GM12892 (cell line): ENCODE results near the gene LMX1B.
"Not testable (repeated sequence)": the region's sequence is repeated elsewhere in the genome, so short reads cannot be mapped to it uniquely, and the experiment has no call there.

ENCODE experiments used
- POLR2A ChIP-seq: IDR thresholded peaks from 2 replicates; pipeline ENCODE4 v1.6.1; 2011; ENCODE audit warnings: low read depth, low read length, control low read depth
- POLR2AphosphoS5 ChIP-seq: IDR thresholded peaks from 2 replicates; pipeline ENCODE4 v1.6.1; 2011; ENCODE audit warnings: low read depth, low read length, control low read depth

DNA sequence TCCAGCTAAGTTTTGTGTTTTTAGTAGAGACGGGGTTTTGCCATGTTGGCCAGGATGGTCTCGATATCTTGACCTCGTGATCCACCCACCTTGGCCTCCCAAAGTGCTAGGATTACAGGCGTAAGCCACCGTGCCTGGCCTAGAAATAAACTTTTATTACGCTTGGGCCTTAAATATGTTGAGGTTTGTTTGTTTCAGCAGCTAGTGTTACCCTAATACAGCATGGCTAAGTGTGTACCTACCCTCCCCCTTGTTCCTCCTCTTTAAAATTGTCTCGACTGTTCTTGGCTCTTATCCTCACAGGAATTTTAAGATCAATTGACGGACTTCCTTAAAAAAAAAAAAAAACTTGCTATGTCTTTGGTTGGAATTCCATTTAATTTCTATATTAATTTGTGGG, 114.5 kb downstream of the LMX1B start:
- not testable (repeated sequence) for TF ChIP-seq POLR2A, POLR2AphosphoS5
